Suppressor macrophage (primary cell): ENCODE data around the gene PRR23E.

ENCODE experiments used
- DNase-seq, 4 experiments: peaks; one replicate each; pipeline ENCODE4 v3.0.0-alpha.2; 2020 to 2022

PRR23E gene

DNA sequence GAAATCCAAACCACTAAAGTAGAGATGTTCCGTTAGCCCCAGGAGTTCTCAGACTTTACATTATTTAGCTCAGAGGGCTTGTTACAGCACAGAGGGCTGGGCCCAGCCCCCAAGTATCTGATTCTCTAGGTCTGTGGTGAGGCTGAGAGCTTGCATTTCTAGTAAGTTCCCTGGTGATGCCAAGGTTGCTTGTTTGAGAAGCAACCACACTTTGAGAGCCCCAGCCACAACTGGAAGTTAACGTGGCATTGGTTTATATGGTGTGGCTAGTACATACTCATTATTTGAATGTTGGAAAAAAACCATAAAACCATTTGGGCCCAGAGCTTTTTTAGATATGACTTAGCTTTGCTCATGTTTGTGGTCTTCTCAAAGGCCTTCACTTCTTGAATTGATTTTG lies 35.9 kb downstream of the PRR23E start:
- no peak for DNase-seq

DNA sequence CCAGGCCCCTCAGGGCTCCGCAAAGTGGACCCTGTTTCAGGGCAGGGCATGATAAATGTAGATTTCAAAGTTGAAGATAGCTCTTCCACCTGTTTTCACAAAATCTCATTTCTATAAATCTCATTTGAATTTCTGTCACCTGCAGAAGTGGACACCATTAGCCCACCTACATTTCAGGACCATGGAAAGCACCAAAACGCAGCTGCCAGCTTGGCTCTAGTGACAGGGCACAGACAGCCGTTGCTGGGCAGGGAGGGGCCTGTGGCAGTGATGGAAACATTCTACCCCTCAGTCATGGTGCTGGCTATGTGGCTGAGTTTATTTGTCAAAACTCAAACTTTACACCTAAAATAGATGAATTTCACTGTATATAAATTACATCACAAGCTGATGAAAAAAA lies 40.4 kb downstream of the PRR23E start:
- DNase-seq, result peak in 1 of 4 experiments; percentile 31

DNA sequence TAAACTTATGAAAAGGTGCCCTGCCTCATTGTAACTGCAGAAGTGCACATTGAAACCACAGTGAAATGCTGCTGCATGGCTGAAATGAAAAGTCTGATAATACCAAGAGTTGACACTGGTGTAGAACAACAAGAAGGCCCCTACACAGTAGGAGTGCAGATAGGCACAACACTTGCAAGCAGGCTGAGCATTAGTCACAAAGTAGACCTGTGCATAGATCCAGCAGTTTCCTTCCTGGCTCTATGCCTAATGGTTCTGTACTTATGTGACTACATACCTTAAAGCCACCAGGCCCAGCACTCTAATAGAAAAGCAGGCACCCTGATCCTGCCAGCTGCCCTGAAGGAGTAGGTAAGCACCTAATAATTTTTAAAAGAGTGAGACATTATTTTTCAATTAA lies 41.8 kb downstream of the PRR23E start:
- DNase-seq, result no peak

DNA sequence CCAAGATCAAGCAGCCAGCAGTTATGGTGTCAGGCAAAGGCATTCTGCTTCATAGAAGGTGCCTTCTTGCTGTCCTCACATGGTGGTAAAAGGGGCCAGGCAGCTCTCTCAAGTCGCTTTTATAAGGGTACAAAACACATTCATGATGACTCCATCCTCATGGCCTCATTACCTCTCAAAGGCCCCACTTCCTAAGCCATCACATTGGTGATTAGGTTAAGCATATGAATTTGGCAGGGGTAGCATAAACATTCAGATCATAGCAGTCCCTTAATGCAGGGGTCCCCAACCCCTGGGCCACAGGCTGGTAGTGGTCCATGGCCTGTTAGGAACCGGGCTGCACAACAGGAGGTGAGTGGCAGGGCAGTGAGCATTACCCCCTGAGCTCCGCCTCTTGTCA lies 42.8 kb downstream of the PRR23E start:
- DNase-seq, result no peak

DNA sequence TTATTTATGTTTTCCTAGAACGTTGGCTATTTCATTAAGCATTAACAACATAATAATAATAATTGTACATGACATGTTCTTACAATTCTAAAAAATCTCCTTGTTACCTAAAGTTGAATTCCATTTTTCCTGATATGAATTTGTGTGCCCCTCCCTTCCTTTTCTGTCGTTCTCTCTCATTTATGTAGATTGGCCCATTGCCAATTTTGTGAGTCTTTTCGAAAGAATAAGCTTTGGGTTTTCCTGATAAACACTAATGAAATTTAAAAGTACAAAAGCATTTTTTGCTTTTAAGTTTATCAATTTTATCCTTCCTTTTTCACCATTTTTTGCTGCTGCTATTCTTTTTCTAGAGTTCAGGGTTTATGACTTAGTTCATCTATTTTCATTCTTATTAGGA lies 44.9 kb downstream of the PRR23E start:
- no peak for DNase-seq

DNA sequence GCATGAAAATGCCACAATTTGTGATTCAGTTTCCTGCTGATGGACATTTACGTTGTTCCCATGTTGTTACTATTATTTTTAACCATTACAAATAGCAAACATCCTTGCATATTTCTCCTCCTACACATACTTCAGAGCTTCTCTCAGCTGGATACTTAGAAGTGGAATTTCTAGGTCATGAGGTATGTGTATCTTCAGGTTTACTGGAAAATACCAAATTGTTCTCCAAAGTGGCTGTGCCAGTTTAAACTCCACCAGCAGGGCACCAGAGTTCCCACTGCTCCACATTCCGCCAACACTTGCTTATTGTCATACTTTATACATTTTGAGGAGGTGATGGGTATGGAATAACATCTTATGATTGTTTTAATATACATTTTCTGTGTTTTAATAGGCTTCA lies 45.7 kb downstream of the PRR23E start:
- DNase-seq, result no peak

DNA sequence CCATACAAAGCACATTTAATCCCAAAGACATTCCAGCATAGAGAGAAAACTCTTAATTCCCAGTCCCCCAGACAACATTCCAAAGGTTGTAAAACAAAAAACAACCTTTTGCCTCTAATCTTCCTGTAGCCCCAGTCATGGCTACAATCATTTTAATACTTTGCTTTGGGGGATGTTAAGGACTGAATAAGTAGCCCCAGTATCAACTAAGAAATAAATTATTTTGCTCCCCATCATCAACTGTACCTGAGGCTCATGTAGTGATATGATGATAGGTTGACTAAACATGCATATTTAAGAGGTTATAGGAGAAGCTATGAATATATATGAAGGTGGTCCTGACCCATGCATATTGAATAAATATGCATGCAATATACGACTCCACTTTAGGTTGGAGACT lies 54.4 kb downstream of the PRR23E start:
- DNase-seq, result no peak
